HepG2 (cell line): ENCODE measurements around the gene ATP5F1C. TPM values are rescaled to one million over a fixed set of nuclear protein-coding genes. Genes with fewer than 3 reads are reported as not detected.

Experiments
- ATAC-seq: fragments of 200-7000 bp; cut with Tn5 transposase; 3 replicates; pipeline ENCODE4 v1.9.1; 2020; ENCODE audit warnings: mild to moderate bottlenecking, moderate library complexity
- BruUV-seq: library from RNA; stranded (reverse); fragments of 400-500 nt; replicated peaks from 2 replicates; lab custom pipeline; 2021; lab: Mats Ljungman, UMichigan
- CTCF ChIA-PET: fragments of 300-600 bp; formaldehyde crosslinking; extraction: SDS; loops from one replicate; lab custom pipeline; 2021; ENCODE audit warnings: low total read pairs, inconsistent platforms, low intra/inter-chr PET ratio; lab: Yijun Ruan, JAX
- POLR2A ChIA-PET: fragments of 350-600 bp; sonication (Branson Sonifier 250); formaldehyde crosslinking; loops from one replicate; lab custom pipeline; 2020; ENCODE audit warnings: antibody characterized with exemption, inconsistent platforms; lab: Yijun Ruan, JAX
- DNase-seq: peaks from one replicate; pipeline ENCODE4 v3.0.0-alpha.2; 2015; ENCODE audit warnings: low spot score
- FAIRE-seq: peaks from 3 replicates; lab custom pipeline; 2011; peaks lifted over from hg19 to GRCh38; lab: Jason Lieb, UNC
- H2AFZ ChIP-seq: one replicate; pipeline ENCODE4 v1.6.1; 2011; ENCODE audit warnings: low read length, inconsistent platforms
- H3K27ac ChIP-seq: fragments of 300-600 bp; 3 replicates; pipeline ENCODE4 v1.8.0; 2011; ENCODE audit warnings: mixed run types, mild to moderate bottlenecking, mixed read lengths, low read length, inconsistent platforms; ENCODE audit not compliant: insufficient read depth; ENCODE audit errors: extremely low read length
- H3K27me3 ChIP-seq, 2 experiments: fragments of 200-600 bp in 1 of 2; 2 replicates in 1 of 2; 3 replicates in 1 of 2; pipeline versions ENCODE4 v1.6.0 to v1.8.0; 2011; ENCODE audit warnings: low read length in 2 of 2, mild to moderate bottlenecking in 2 of 2, moderate library complexity in 2 of 2, inconsistent platforms in 1 of 2; ENCODE audit not compliant: insufficient read depth in 2 of 2, control insufficient read depth in 1 of 2
- H3K36me3 ChIP-seq, 2 experiments: fragments of 200-600 bp in 1 of 2; replicated peaks in 1 of 2; 2 replicates in 1 of 2; 3 replicates in 1 of 2; pipeline versions ENCODE4 v1.5.1 to v1.8.0; 2011; ENCODE audit warnings: low read length in 2 of 2, inconsistent platforms in 1 of 2; ENCODE audit not compliant: insufficient read depth in 2 of 2, control insufficient read depth in 1 of 2
- H3K4me1 ChIP-seq: 2 replicates; pipeline ENCODE4 v1.5.1; 2012; ENCODE audit warnings: low read length, inconsistent platforms; ENCODE audit not compliant: insufficient read depth
- H3K4me2 ChIP-seq: 2 replicates; pipeline ENCODE4 v1.6.0; 2011; ENCODE audit warnings: low read depth, low read length, inconsistent platforms
- H3K4me3 ChIP-seq, 3 experiments: fragments of 200-600 bp in 1 of 3; sonication (generic), shearing (Covaris generic) in 1 of 3; replicated peaks in 1 of 3; 2 replicates each; pipeline ENCODE4 v1.5.1; 2011 to 2016; ENCODE audit warnings: low read length in 3 of 3, inconsistent platforms in 2 of 3, low read depth in 2 of 3, mild to moderate bottlenecking in 2 of 3, control low read depth in 1 of 3, mixed read lengths in 1 of 3; ENCODE audit not compliant: insufficient read depth in 1 of 3
- H3K79me2 ChIP-seq: one replicate; pipeline ENCODE4 v1.6.1; 2011; ENCODE audit warnings: low read length, inconsistent platforms; ENCODE audit not compliant: insufficient read depth
- H3K9ac ChIP-seq: 2 replicates; pipeline ENCODE4 v1.6.0; 2011; ENCODE audit warnings: mild to moderate bottlenecking, low read depth, low read length, inconsistent platforms; ENCODE audit not compliant: insufficient read depth
- H3K9me3 ChIP-seq: 2 replicates; pipeline ENCODE4 v1.5.1; 2012; ENCODE audit warnings: mild to moderate bottlenecking, low read length
- H4K20me1 ChIP-seq: 2 replicates; pipeline ENCODE4 v1.6.0; 2011; ENCODE audit warnings: inconsistent platforms, mild to moderate bottlenecking, low read length, moderate library complexity; ENCODE audit not compliant: insufficient read depth
- FOXC1 ChIP-seq: sonication (generic); formaldehyde crosslinking; IDR thresholded peaks from 2 replicates; pipeline ENCODE4 v1.8.0; 2022; ENCODE audit warnings: mild to moderate bottlenecking, missing genetic modification reagents, borderline replicate concordance
- KAT7 ChIP-seq: IDR thresholded peaks from 2 replicates; pipeline ENCODE4 v1.6.1; 2018; ENCODE audit warnings: borderline replicate concordance, missing compliant biosample characterization
- MAX ChIP-seq: IDR thresholded peaks from 2 replicates; pipeline ENCODE4 v1.6.1; 2012; ENCODE audit warnings: inconsistent platforms
- ZBTB43 ChIP-seq: sonication (generic); formaldehyde crosslinking; conservative IDR thresholded peaks from 2 replicates; pipeline ENCODE4 v1.4.0; 2020; ENCODE audit warnings: missing genetic modification reagents
- ZNF224 ChIP-seq: sonication (generic); formaldehyde crosslinking; IDR thresholded peaks from 2 replicates; pipeline ENCODE4 v1.5.0; 2020; ENCODE audit warnings: mild to moderate bottlenecking, missing genetic modification reagents
- WGBS: methylation state at CpG from one replicate; pipeline ENCODE4 v1.1.6; 2017; ENCODE audit warnings: low lambda C conversion rate; 5-methylcytosine and 5-hydroxymethylcytosine counted together
- in situ Hi-C: cut with HindIII; loops from 2 replicates; pipeline ENCODE4 v1.10.0; 2017; ENCODE audit warnings: low pct_unique_long_range_greater_than_20kb; ENCODE audit not compliant: extremely low pct_ligation_motif_present
- intact Hi-C: fragments of 100-400 bp; cut with micrococcal nuclease; formaldehyde crosslinking; loops from one replicate; pipeline ENCODE4 v1.10.0; 2022; ENCODE audit not compliant: unreplicated experiment
- polyA plus RNA-seq, 8 experiments: library from polyadenylated mRNA; depleted of rRNA in 3 of 8; stranded (reverse) in 7 of 8; unstranded in 1 of 8; fragments of >200 nt; fragmentation: Illumina TruSeq in 4 of 8; extraction: Trizol in 4 of 8; gene quantifications; 2 replicates each; pipeline versions ENCODE4 v1.2.1 to v1.2.3, GENCODE V29; 2011 to 2016; ENCODE audit warnings: low read depth in 4 of 8, missing spikeins in 1 of 8, mixed read lengths in 1 of 8; ENCODE audit not compliant: insufficient read depth in 1 of 8
- total RNA-seq, 5 experiments: library from RNA; depleted of rRNA; stranded (reverse); fragments of >200 nt; fragmentation: Illumina TruSeq; extraction: Trizol; gene quantifications; 2 replicates each; pipeline ENCODE4 v1.2.3, GENCODE V29; 2016; ENCODE audit warnings: low read depth in 1 of 5

Gene ATP5F1C
- total and polyA plus RNA-seq, 2 of the 13 experiments (the other 11 are each of a cell fraction or from before 2014, with no cell fraction given) = 407 to 416 TPM

- 96% methylated on average over 7 of the region's 7 CpGs for WGBS
- Histone ChIP-seq H3K4me2 (no peak overlapping the region), H3K27ac (no peak overlapping the region), H3K9me3 (no peaks in the 10 kb centered on the region), H2AFZ (no peak overlapping the region), H3K27me3 (no peaks in the 10 kb centered on the region), H3K36me3 (peaks cover 15 to 60% of the 10 kb centered on the region in 2 experiments), H3K9ac (no peak overlapping the region), H3K4me3 (no peak overlapping the region), H3K4me1 (no peaks in the 10 kb centered on the region), H4K20me1 (no peaks in the 10 kb centered on the region), H3K79me2 (no peaks in the 10 kb centered on the region)
- no peak for ATAC-seq
- intact Hi-C loops (no loop called here), in situ Hi-C loops (loop anchor here (25.0 kb wide), 1 partner anchor 1544 kb away; no protein-coding TSS in a partner anchor)
- FAIRE-seq = no peak
- DNase-seq = no peak
- CTCF ChIA-PET = no interaction called here
- no TSS peak for BruUV-seq
- TF ChIP-seq ZBTB43 (CRISPR knock-in tag) (no peak), KAT7 (no peak), ZNF224 (CRISPR knock-in tag) (no peak), MAX (no peak), FOXC1 (CRISPR knock-in tag) (no peak)
- POLR2A ChIA-PET = no interaction called here
Measured at GRCh38 chr10:7768417-7768816, 19.6 kb upstream of the ATP5F1C start.
